Stimulated activated CD4-positive, alpha-beta T cell treated with anti-CD3 and anti-CD28 coated beads, Interleukin-15, amount 100 ng/mL, for 1 hour (primary cell): Measurements from ENCODE around the gene LHX5.
"Not testable (repeated sequence)": the region's sequence is repeated elsewhere in the genome, so short reads cannot be mapped to it uniquely, and the experiment has no call there.

ENCODE experiments used
- DNase-seq, 2 donors: peaks; one replicate each; pipeline ENCODE4 v3.0.0-alpha.2; 2020; ENCODE audit warnings: low read depth in 1 of 2, low spot score in 1 of 2

LHX5 gene

DNA sequence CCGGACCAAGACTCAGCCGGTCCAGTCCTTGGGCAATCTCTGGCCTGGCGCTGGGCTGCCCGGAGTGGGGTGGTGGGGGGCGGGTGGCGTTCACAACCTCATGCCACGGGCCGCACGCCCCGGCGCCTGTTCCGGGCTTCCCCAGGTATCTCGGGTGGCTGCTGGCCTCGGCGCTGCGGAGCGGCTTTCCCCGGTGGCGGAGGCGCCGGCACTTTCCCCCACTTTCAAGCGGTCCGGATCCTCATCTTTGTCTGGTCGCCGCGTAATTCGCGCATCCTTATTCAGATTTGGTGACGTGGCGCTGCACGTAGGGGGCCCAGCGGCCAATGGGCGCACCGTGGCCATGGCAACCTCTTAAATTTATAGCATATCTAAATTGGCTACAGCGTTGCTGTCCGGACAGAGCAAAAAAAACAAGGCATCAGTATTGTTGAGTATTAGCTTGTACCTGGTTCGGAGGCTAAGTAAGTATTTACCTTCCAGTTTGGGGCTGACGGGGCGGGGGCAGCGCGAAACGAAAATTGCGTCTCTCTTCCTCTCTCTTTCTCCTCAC, at the start of gene LHX5:
TSS of gene LHX5 (minus strand) at position 253 of the 553 bp plus-strand sequence. CDS start 373 bp downstream, outside the sequence.
- DNase-seq = no peak

DNA sequence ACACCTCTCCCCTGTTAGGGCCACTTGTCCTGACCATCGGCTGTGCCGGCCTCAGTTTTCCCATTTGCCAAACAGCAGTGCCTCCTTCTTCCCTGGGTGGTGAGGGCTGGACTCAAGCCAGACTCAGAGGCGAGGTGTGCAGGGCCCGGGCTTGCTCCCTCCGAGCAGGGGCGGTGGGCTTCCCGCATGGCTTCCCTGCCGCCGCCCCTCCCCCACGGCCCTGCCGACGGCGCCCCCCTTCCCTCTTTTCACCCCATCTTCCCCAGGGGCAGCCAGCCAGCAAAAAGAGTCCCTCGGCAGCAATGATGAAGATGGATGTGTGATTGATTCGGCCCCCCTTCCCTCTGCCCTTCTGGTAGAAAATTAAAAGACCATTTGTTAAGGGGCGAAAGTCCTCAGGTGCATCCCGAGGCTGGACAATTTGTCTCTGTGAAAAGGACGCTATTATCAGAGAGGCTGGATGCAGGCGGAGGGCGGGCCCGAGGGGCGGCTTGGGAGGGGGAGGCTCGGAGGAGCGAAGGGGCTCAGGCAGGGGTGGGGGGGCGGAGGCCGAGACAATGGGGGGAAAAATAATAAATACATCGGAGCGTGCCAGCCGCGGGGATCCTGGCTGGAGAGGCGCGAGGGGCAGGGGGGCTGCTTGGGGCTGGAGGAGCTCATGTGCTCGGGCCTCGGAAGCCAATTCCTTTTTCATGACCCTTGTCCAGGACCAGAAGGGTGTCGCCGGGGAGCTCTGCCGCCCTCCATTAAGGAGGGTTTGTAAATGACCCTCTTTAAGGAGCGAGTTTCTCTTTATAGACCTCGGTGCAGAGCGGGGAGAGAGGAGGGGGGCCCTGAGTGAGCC, 48.0 kb upstream of the LHX5 start:
- no peak for DNase-seq

- DNase-seq = no peak
Observed at GRCh38 chr12:113515082-113515856, 43.6 kb upstream of the LHX5 start.

DNA sequence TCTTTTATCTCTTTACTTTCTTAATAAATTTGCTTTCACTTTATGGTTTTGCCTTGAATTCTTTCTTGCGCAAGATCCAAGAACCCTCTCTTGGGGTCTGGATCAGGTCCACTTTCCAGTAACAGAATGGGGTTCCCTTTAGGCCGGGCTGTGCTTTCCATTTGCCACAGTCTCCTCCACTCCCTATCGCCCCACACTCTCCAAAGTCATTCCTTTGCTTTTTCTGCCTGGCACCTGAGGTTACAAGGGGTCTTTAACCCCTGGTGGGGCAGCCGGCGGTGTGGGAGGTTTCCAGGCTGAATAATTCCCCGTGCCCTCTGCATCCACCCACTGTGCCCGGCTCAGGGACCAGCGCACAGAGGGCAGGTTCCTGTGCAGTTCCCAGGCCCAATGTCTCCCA, 42.9 kb upstream of the LHX5 start:
- no peak for DNase-seq

- no peak for DNase-seq
Observed at GRCh38 chr12:113512568-113512967, 40.9 kb upstream of the LHX5 start.

DNA sequence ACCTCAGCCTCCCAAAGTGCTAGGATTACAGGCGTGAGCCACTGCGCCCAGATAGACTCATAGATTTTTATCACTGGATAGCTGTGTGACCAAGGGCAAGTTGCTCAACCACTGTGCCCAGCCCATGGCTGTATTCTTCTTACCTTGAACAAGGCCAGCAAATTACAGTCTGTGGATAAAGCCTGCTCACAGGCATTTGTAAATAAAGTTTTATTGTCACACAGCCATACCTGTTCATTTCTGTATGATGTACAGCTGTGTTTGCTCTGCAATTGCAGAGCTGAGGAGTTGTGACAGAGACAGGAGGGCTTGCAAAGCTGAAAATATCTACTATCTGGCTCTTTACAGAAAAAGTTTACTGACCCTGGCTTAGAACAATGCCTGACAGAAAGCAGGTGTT, 35.2 kb upstream of the LHX5 start:
- no peak for DNase-seq

GRCh38 chr12:113505941-113506340, 34.3 kb upstream of the LHX5 start:
- DNase-seq = no peak

DNA sequence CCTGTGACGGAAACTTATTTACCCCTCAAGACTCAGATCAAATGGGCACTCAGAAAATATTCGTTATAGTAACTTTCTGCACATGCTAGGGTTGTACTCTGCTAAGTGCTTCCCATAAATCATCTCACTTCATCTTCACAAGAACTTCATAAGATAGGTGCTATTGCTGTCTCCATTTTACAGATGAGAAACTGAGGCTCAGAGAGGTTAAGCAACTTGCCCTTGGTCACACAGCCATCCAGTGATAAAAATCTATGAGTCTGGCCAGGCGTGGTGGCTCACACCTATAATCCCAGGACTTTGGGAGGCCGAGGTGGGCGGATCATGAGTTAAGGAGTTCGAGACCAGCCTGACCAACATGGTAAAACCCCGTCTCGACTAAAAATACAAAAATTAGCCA, 33.2 kb upstream of the LHX5 start:
- no peak for DNase-seq

GRCh38 chr12:113500782-113501311, 29.2 kb upstream of the LHX5 start:
- no peak for DNase-seq

DNA sequence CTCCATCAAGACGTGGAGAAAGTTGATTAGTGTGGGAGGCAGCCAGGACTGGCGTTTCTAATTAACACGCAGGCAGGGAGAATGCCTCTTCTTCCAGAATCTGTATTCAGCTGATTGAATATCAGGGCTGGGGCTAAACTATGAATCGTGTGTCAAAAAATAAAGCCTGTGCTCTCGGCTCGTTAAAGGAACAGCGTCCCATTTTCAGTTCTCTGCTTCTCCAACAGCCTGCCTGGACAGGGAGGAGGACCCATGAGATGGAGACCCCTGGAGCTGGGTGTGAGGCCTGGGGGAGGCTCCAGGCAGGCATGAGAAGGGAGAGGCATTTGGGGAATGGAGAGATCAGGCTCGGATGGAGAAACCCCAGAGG, 28.6 kb upstream of the LHX5 start:
- DNase-seq = no peak

DNA sequence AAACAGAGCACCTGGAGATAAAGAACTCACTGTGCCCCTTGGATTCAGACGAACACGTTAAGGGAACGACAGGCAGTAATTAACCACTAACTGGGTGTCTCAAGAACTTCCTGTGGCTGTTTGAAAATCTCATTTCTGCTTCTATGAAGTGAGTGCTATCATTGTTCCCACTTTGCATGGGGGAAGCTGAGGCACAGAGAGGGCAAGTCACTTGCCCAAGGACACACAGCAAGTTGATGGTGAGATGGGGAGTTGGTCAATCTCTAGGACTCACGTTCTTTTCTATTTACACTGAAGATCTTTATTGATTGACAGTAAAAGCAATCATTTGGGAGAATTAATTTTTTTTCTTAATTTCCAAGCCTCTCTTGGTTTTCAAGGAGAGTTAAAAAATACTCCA, 26.8 kb upstream of the LHX5 start:
- DNase-seq = no peak

- no peak for DNase-seq
Observed at GRCh38 chr12:113497693-113498092, 26.0 kb upstream of the LHX5 start.

DNA sequence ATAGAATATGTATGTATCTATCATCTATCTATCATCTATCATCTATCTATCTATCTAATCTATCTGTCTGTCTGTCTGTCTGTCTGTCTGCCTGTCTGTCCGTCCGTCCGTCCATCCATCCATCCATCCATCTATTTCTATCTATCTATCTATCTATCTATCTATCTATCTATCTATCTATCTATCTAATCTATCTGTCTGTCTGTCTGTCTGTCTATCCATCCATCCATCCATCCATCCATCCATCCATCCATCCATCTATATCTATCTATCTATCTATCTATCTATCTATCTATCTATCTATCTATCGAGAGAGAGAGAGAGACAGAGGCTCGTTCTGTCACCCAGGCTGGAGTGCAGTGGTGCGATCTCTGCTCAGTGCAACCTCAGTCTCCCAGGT, 24.3 kb upstream of the LHX5 start:
- not testable (repeated sequence) for DNase-seq

DNA sequence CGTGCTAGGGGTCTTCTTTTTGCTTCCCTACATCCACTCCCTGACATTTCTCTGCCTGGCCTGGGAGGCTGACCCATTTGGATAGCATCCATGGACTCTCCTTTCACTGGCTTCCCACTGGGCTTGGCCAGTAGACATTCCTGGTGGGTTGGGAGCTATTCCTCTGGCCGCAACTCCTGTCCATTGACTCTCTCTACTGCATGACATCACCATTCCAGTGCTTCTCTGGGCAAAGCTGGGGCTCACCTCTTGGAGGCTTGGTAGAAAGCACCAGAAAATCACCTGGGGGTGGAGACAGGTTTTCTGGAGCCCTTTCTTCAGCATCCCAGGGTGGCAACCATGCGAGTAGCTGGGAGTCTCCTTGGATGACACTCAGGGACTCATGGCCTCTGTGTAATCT, 16.7 kb upstream of the LHX5 start:
- no peak for DNase-seq

DNA sequence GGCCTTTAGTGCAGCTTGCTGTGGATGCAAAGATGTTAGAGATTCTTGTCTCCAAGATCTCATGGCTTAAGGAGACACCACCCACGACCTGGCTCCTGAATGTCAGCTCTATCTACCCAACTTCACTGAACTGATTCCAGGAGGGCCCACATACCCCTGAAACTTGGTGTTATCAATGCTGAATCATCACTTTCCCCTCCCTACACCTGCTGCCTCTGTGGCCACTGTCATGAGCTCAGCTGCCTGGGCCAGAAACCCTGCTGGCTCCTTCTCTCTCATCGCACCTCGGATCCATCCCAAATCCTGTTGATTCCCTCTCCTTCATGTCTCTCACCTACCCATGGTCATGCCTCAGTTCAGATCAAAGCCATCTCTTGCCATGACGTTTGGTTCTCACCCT, 15.1 kb upstream of the LHX5 start:
- DNase-seq = no peak

DNA sequence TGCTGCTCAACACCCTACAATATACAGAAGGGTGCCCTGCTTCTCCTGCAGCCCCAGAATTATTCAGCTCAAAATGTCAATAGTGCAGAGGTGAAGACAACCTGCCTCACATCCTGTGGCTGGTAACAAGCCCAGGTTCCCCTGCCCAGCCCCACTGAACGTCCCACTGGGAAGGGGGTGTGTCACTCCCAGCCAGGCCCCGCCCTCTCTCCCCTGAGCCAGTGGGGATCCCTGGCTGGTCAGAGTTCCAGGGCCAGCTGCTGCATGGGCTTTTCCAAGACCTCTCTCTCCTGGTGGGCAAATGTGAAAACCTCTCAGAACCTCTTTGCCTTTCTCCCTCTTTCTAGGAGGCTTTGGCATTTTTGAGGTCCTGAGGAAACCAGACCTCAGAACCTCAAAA, 13.7 kb upstream of the LHX5 start:
- no peak for DNase-seq

DNA sequence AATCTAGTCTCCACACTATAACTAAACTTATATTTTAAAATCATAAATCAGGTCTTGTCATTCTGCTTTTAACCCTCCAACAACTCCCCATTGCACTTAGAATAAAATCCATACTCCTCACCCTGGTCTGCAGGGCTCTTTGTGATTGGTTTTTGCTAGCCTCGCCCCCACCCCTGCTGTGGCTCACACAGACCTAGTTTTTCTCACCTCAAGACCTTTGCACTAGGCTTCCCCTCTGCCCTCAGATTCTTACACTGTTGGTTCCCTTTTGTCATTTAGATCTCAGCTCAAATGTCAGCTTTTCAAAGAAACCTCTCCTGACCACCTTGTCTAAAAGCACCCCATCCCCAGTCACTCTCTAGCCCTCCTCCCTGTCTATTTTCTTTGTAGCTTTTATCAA, 10.7 kb upstream of the LHX5 start:
- DNase-seq = no peak

DNA sequence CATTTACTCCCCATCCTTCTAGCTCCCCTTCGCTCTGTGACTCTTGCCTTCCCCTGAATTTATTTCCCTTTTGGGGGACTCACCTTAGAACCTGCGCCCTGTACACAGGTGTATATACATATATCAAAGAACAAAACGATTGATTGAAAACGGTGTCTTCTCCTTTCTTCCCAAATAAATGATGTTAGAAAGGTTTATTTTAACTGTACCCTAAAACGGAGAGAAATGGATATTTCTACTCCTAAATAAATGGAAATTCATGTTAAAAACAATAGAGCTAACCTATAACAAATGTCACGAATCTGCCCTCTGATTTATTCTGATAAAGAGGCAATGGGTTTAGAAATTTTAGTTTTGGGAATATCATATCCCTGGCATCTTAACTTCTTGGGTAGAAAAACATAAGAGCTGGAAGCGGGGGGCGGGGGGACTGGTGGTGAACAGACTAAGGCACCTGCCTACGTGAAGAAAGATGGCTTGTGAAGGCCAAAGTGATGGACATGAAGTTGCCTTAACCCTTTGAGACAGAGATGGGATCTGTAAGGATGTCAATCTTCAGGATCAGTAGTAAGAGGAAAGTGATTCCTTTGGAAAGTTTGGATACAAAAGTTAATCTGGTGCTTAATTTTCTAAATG, 8.8 kb upstream of the LHX5 start:
- no peak for DNase-seq

DNA sequence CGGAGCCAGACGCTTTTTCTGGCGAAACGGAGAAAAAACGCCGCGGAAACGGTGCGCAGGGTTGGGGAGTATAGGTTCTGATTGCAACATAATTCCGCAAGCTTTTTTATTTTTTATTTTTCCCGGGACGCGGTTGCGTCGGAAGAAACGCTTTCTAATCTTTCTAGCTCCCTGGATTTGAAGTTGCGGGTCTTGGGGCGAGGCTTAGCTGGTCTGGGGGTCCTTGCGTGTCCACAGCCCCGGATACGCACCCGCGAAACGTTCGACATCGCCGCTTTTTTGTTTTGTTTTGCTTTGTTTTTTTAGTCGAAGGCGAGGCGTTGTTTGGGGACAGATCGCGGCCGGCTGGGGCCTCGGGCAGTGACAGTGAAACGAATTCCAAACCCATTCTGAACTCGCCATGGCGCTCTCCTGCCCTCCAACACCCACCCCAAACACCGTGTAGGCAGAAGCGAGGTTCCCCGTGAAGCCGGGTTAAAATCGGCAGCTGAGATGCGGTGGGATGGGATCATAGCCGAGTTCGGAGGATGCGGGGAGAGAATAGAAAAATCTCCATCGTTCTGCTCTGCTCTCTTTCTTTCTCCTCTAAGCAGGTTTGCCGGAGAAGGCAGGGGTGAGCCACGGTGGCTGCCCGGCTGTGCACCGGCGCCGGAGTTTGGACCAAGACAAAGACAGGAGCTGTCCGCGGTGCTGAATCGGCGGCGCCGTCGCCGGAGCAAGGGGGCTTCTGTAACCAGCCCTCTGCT, 8.1 kb upstream of the LHX5 start:
- DNase-seq = no peak

DNA sequence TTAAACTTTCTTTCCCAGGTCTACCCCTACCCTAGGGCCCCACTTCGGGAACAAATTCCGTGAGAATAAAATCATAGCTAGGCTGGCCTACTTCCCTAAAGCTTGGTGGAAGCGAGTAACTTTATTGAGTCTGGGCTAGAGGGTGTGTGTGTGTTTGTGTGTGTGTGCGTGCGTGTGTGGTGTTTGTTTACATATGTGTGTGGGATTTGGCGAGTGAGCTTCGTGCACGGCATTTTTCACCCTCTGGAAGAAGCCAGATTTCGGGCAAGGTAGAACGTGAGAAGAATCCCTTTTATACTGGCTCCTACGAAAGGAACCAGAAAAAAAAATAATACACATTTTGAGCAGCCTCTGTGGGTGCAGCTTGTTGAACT, 7.5 kb upstream of the LHX5 start:
- DNase-seq = no peak
